ENCODE results near the gene HARS2.
"Not testable (repeated sequence)": the region's sequence is repeated elsewhere in the genome, so short reads cannot be mapped to it uniquely, and the experiment has no call there.

HARS2 gene

GRCh38 chr5:140690941-140691924 lies at the start of gene HARS2, which contains the start of gene HARS1:
Gene HARS2 (plus strand): TSS chr5:140691455. CDS start chr5:140691649, 194 bp downstream.
Gene HARS1 (minus strand): TSS chr5:140691370. CDS start chr5:140691304, 66 bp downstream.
- DNase-seq, result peak; percentile 76

- DNase-seq, result no peak
Observed at GRCh38 chr5:140641716-140642115, 49.5 kb upstream of the HARS2 start.

GRCh38 chr5:140642718-140643117 lies 48.5 kb upstream of the HARS2 start:
- DNase-seq, result no peak

- no peak for DNase-seq
Observed at GRCh38 chr5:140647042-140647419, 44.2 kb upstream of the HARS2 start.

- DNase-seq, result no peak
Observed at GRCh38 chr5:140658870-140659269, 32.4 kb upstream of the HARS2 start.

DNA sequence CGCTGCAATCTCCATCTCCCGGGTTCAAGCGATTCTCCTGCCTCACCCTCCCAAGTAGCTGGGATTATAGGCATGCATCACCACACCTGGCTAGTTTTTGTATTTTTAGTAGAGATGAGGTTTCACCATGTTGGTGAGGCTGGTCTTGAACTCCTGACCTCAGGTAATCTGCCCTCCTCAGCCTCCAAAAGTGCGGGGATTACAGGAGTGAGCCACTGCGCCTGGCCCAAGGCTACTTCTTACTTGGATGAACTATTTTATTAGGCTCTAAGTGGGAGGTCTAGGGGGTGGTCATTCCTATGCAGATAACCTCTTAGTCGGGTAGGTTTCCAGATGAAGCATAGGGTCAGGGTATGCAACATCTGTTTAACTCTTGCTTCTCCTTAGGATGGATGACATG lies 30.9 kb upstream of the HARS2 start:
- DNase-seq, result not testable (repeated sequence)

DNA sequence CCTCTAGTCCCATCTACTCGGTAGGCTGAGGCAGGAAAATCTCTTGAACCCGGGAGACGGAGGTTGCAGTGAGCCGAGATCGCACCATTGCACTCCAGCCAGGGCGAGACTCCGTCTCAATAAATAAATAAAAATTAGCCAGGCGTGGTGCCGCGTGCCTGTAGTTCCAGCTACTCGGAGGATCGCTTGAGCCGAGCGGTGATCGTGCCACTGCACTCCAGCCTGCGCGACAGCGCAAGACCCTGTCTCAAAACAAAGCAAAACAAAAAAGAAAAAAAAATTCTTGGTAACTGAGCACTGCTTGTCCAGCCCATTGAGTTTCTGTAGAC lies 27.3 kb upstream of the HARS2 start:
- DNase-seq, result no peak

DNA sequence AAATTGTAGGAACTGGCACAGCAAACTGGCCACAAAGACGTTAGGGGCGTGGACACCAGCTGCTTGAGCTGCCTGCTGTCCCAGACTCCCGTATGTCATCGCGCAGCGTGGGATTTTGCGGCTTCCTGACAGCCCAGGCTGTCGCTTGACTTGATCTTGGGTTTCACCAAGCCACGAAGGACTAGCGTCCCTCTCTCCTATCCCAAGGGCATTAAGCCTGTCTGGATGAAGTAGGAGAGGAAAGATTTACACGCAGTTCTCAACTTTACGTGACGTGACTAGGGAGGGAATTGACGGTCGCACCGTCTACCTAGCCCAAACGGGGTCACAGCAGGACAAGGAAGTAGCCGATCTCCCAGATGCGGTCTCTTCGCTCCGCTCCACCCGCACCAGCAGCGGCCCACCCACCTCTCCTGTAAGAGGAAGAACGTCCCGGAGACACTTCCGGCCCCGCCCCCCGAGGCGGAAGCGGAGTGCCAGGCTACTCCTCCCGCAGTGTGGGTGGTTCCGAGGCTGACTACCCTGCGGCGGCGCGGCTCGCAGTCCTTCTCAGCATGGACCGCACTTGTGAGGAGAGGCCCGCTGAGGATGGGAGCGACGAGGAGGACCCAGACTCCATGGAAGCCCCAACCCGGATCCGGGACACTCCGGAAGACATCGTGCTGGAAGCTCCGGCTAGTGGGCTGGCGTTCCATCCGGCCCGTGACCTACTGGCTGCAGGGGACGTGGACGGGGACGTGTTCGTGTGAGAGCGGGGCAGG lies 26.7 kb upstream of the HARS2 start, which contains the start of gene WDR55:
Gene WDR55 (plus strand): TSS at position 546 of the 761 bp plus-strand sequence. CDS start 9 bp downstream, at position 555.
- DNase-seq, result peak; percentile 95

DNA sequence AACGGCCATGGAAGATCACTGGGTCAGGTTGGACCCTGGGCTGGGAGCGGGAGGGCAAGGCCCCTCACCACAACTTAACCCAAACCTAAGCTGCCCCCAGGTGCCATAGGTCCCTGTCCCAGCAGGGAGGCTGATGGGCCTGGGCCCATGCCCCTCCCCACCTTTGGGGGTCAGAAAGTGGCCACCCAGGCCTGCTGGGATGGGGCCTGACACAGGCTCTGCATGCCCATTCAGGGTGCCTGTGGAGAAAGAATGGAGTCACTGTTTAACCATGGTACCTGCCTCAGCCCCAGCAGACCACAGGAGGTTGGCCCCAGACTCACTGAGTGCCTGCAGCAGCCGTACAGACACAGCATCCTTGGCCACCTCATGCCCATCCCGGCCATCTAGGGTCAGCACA lies 20.2 kb upstream of the HARS2 start:
- DNase-seq, result not testable (repeated sequence)

DNA sequence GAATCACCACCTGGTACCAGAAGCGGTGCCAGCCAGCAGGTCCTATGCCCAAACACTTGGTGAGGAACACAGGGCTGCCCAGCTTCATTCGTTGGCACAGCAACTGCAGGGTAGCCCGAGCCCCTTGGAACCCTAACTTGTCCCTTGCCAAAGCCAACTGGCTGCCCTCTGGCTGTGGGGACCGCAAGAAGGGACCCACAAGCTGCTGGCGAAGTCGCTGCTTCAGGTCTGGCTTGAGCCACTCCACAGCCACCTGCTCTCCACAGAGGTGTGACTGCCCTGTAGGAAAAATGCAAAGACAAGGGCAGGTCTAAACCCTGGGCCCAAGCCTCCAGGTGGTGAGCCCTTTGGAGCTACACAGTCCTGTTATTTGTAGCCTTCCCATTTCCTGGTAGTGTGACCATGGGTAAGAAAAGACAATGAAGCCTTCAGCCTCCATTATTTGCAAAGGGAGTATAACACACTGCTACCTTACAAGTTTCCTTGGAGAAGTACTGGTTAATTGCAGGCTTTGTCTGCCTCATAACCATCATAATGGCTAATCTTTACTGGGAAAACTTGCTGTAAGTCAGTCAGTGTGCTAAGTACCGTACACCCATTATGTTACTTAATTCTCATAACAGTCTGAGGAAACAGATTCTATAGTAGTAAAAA lies 19.7 kb upstream of the HARS2 start:
- no peak for DNase-seq

DNA sequence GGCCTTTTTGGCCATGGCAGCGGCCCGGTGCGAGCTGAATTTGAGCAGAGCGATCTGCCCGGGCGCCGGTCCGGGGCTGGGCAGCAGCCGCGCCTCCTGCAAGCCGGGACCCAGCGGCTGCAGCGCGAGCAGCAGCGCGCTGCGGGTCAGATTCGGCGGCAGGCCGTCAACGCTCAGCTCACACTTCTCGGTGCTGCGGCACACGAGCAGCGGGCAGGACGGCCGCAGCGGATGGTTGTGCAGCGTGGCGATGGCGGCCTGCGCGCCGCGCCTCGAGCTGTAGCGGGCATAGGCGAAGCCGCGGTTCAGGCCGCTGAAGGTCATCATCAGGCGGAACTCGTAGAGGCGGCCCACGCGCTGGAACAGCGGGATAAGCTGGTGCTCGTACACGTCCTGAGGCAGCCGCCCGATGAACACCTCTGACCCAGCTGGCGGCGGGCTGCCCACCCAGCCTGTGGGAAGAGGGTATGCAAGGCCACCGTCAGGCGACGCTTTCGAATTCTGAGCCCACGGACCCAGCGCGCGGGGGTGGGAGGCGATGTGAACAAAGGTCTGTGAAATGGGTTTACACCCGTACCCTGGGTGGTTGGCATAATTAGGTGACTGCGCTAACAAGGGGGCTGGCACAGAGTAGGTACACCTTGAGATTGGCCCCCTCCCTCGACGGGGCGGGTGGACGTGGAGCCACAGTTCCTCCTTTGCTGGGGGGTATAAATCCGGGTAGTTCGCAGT lies 18.6 kb upstream of the HARS2 start:
- no peak for DNase-seq

DNA sequence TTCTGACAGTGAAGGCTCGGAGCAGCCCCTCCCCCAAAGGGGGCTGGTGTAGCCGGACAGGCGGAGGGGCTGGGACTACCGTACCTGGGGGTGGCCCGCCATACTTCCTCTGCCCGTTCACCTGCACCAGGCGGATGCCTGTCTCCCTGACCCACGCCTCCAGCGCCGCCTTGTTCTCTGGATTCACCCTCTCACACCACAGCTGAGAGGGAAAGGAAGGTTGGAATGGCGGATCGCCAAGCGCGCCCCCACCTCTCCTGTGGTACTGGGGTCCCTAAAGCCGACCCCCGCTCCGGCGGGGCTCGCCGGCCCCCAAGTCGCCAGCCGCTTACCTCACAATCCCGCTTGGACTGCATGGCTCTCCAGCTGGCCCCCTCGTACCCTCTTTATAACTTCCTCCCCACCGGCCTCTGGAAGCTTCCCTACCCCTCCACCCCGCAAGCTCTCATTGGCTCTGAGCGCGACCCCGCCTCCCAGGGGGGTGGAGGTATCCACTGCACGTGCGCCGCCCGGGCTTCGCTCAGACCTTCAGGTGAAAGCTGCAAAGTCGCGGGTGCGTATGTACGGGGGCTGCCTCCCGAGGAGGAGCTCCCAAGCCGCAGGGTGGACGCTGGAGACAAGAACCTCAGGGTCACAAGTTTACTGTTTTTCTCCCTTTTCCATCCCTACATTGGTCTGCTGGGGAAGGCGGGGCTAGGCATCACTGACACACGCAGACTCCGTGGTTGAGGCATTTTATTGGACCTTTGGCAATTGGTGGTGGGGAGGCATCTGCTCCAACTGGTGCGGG lies 17.9 kb upstream of the HARS2 start, which contains the start of gene DND1:
Gene DND1 (minus strand): TSS at position 390 of the 790 bp plus-strand sequence. CDS start 34 bp downstream, at position 356.
- DNase-seq, result no peak

DNA sequence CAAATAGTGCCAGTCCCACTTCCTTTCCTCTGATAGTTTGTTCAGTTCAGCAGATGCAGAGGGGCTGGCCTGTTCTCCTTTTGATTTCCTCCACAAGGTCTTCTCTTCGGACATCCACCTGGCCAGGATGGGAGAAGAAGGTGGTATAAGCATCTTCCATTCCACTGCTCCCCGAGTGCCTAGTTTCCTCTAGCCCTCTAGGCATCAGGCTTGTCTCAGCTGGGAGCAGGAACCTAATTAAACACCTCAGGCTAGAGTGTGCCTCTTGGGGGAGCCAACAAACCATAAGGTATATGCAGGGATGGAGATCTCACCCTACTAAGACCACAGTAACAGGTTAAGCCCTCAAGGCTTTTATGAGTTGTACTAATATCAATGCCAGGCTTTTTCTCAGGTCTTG lies 17.0 kb upstream of the HARS2 start:
- DNase-seq, result no peak

GRCh38 chr5:140674629-140675028 lies 16.6 kb upstream of the HARS2 start:
- no peak for DNase-seq

GRCh38 chr5:140677947-140678346 lies 13.3 kb upstream of the HARS2 start:
- no peak for DNase-seq

GRCh38 chr5:140678993-140679392 lies 12.3 kb upstream of the HARS2 start:
- DNase-seq, result no peak

GRCh38 chr5:140690376-140690932 lies 801 bp upstream of the HARS2 start:
- no peak for DNase-seq

GRCh38 chr5:140694276-140694675 lies 3.0 kb downstream of the HARS2 start:
- DNase-seq, result no peak

DNA sequence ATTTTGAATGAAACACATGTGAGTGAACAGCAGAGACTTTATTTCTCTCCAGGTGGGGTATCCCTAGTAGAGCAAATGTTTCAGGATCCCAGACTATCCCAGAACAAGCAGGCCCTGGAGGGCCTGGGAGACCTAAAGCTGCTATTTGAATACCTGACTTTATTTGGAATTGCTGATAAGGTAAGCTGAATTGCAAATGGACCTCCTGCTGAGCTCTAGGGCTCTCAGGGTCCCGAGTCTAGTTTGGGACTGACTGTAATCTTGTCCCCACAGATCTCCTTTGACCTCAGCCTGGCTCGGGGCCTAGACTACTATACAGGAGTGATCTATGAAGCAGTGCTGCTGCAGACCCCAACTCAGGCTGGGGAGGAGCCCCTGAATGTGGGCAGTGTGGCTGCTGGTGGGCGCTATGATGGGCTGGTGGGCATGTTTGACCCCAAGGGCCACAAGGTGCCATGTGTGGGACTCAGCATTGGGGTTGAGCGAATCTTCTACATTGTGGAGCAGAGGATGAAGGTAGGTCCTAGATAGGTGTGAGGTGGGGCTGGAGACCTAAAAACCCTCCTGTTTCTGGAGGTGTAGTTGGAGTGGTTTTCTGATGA lies 5.7 kb downstream of the HARS2 start:
- no peak for DNase-seq
